SJCRH30 (cell line): ENCODE data around the gene ITCH. TPM values are rescaled to one million over a fixed set of nuclear protein-coding genes. Genes with fewer than 3 reads are reported as not detected.
A peak's percentile ranks its signal among the peaks of the same experiment; 100 is the strongest.

Experiments
- DNase-seq, 2 experiments: peaks; one replicate each; pipeline ENCODE4 v3.0.0-alpha.2; 2015 to 2020
- H3K27ac ChIP-seq: fragments of 250-450 bp; sonication (Bioruptor Pico); 2 replicates; pipeline ENCODE4 v1.5.1; 2020; ENCODE audit warnings: mild to moderate bottlenecking, moderate library complexity
- H3K27me3 ChIP-seq: fragments of 250-450 bp; sonication (Bioruptor Pico); 2 replicates; pipeline ENCODE4 v1.5.1; 2020; ENCODE audit warnings: mild to moderate bottlenecking, moderate library complexity
- H3K36me3 ChIP-seq: fragments of 250-450 bp; sonication (Bioruptor Pico); 2 replicates; pipeline ENCODE4 v1.5.1; 2020; ENCODE audit warnings: mild to moderate bottlenecking, moderate library complexity
- H3K4me1 ChIP-seq: fragments of 250-450 bp; sonication (Bioruptor Pico); 2 replicates; pipeline ENCODE4 v1.5.1; 2020; ENCODE audit warnings: mild to moderate bottlenecking, moderate library complexity
- H3K4me3 ChIP-seq: fragments of 250-450 bp; sonication (Bioruptor Pico); 2 replicates; pipeline ENCODE4 v1.5.1; 2020; ENCODE audit warnings: mild to moderate bottlenecking, moderate library complexity
- H3K9me3 ChIP-seq: fragments of 250-450 bp; sonication (Bioruptor Pico); replicated peaks from 2 replicates; pipeline ENCODE4 v1.5.1; 2020; ENCODE audit warnings: mild to moderate bottlenecking, moderate library complexity
- total RNA-seq: library from RNA; depleted of rRNA; stranded (reverse); fragments of >200 nt; shearing (Covaris generic); gene quantifications from 2 replicates; pipeline ENCODE4 v1.2.3, GENCODE V29; 2014

ITCH gene
- total RNA-seq, 1 experiment from 2014 or later = 91.1 TPM

- H3K9me3 ChIP-seq = no peaks in the 10 kb centered on the region
- H3K4me3 ChIP-seq = peak overlapping the region; percentile 33
- H3K27ac ChIP-seq = peak overlapping the region; percentile 77
Measured at GRCh38 chr20:34522969-34523871, 160.1 kb downstream of the ITCH start.

GRCh38 chr20:34524426-34524825 lies 161.4 kb downstream of the ITCH start:
- peaks cover 36% of the 10 kb centered on the region for H3K4me1 ChIP-seq
- H3K36me3 ChIP-seq = peaks cover 23% of the 10 kb centered on the region
- DNase-seq = no peak
- H3K4me3 ChIP-seq = no peak overlapping the region
- no peaks in the 10 kb centered on the region for H3K27me3 ChIP-seq
- no peaks in the 10 kb centered on the region for H3K9me3 ChIP-seq
- peak overlapping the region; percentile 77 for H3K27ac ChIP-seq

More at GRCh38 chr20:34522969-34523871, 160.1 kb downstream of the ITCH start:
- DNase-seq = peak; percentile 97 to 99
- Histone ChIP-seq H3K4me1 (peaks cover 36% of the 10 kb centered on the region), H3K36me3 (peaks cover 19% of the 10 kb centered on the region), H3K27me3 (no peaks in the 10 kb centered on the region)

GRCh38 chr20:34525342-34525708 lies 162.3 kb downstream of the ITCH start:
- no peaks in the 10 kb centered on the region for H3K27me3 ChIP-seq
- no peak for DNase-seq
- H3K27ac ChIP-seq = peak overlapping the region; percentile 65
- H3K4me1 ChIP-seq = peaks cover 36% of the 10 kb centered on the region
- no peak overlapping the region for H3K4me3 ChIP-seq
- H3K36me3 ChIP-seq = peaks cover 27% of the 10 kb centered on the region
- no peaks in the 10 kb centered on the region for H3K9me3 ChIP-seq

- H3K4me1 ChIP-seq = peaks cover 36% of the 10 kb centered on the region
- H3K9me3 ChIP-seq = no peaks in the 10 kb centered on the region
- peak; percentile 99 to 100 for DNase-seq
- H3K27ac ChIP-seq = peak overlapping the region; percentile 65
- no peaks in the 10 kb centered on the region for H3K27me3 ChIP-seq
- peaks cover 31% of the 10 kb centered on the region for H3K36me3 ChIP-seq
- H3K4me3 ChIP-seq = no peak overlapping the region
Measured at GRCh38 chr20:34525709-34526416, 162.8 kb downstream of the ITCH start.

- H3K4me3 ChIP-seq = no peak overlapping the region
- H3K4me1 ChIP-seq = peaks cover 39% of the 10 kb centered on the region
- H3K27me3 ChIP-seq = no peaks in the 10 kb centered on the region
- DNase-seq = no peak
- peak overlapping the region; percentile 65 for H3K27ac ChIP-seq
- peaks cover 35% of the 10 kb centered on the region for H3K36me3 ChIP-seq
- H3K9me3 ChIP-seq = no peaks in the 10 kb centered on the region
Measured at GRCh38 chr20:34526466-34526865, 163.4 kb downstream of the ITCH start.

GRCh38 chr20:34527016-34527415 lies 163.9 kb downstream of the ITCH start:
- Histone ChIP-seq H3K36me3 (peaks cover 40% of the 10 kb centered on the region), H3K9me3 (no peaks in the 10 kb centered on the region), H3K27ac (no peak overlapping the region; the same call in 1 of the 2 replicates), H3K4me3 (no peak overlapping the region), H3K4me1 (peaks cover 42% of the 10 kb centered on the region), H3K27me3 (no peaks in the 10 kb centered on the region)
- no peak for DNase-seq

GRCh38 chr20:34528921-34529297 lies 165.8 kb downstream of the ITCH start:
- Histone ChIP-seq H3K27ac (no peak overlapping the region), H3K4me1 (peaks cover 38% of the 10 kb centered on the region), H3K4me3 (no peak overlapping the region), H3K27me3 (no peaks in the 10 kb centered on the region), H3K36me3 (peaks cover 50% of the 10 kb centered on the region), H3K9me3 (no peaks in the 10 kb centered on the region)
- DNase-seq = no peak

GRCh38 chr20:34529742-34530141 lies 166.7 kb downstream of the ITCH start:
- Histone ChIP-seq H3K4me1 (peaks cover 29% of the 10 kb centered on the region), H3K36me3 (peaks cover 53% of the 10 kb centered on the region)

GRCh38 chr20:34530342-34530741 lies 167.3 kb downstream of the ITCH start:
- peaks cover 55% of the 10 kb centered on the region for H3K36me3 ChIP-seq
- H3K4me3 ChIP-seq = no peak overlapping the region
- no peak for DNase-seq
- H3K27me3 ChIP-seq = no peaks in the 10 kb centered on the region
- H3K27ac ChIP-seq = no peak overlapping the region
- H3K4me1 ChIP-seq = peaks cover 23% of the 10 kb centered on the region
- H3K9me3 ChIP-seq = no peaks in the 10 kb centered on the region

More at GRCh38 chr20:34529742-34530141, 166.7 kb downstream of the ITCH start:
- no peak for DNase-seq
- Histone ChIP-seq H3K27ac (no peak overlapping the region), H3K27me3 (no peaks in the 10 kb centered on the region), H3K9me3 (no peaks in the 10 kb centered on the region), H3K4me3 (no peak overlapping the region)

GRCh38 chr20:34531608-34532265 lies 168.7 kb downstream of the ITCH start:
- no peak for DNase-seq
- Histone ChIP-seq H3K9me3 (no peaks in the 10 kb centered on the region), H3K27me3 (no peaks in the 10 kb centered on the region), H3K4me3 (no peak overlapping the region), H3K36me3 (peaks cover 52% of the 10 kb centered on the region), H3K27ac (no peak overlapping the region), H3K4me1 (peaks cover 16% of the 10 kb centered on the region)

- peak; percentile 47 to 49 for DNase-seq
Measured at GRCh38 chr20:34532320-34532719, 169.2 kb downstream of the ITCH start.

GRCh38 chr20:34532756-34533155 lies 169.7 kb downstream of the ITCH start:
- no peak for DNase-seq
- Histone ChIP-seq H3K27ac (no peak overlapping the region), H3K27me3 (no peaks in the 10 kb centered on the region), H3K36me3 (peaks cover 50% of the 10 kb centered on the region), H3K4me1 (peaks cover 12% of the 10 kb centered on the region), H3K4me3 (no peak overlapping the region), H3K9me3 (no peaks in the 10 kb centered on the region)

More at GRCh38 chr20:34532320-34532719, 169.2 kb downstream of the ITCH start:
- H3K9me3 ChIP-seq = no peaks in the 10 kb centered on the region
- no peak overlapping the region for H3K4me3 ChIP-seq
- no peaks in the 10 kb centered on the region for H3K27me3 ChIP-seq
- H3K27ac ChIP-seq = no peak overlapping the region
- H3K36me3 ChIP-seq = peaks cover 52% of the 10 kb centered on the region
- H3K4me1 ChIP-seq = peaks cover 12% of the 10 kb centered on the region

- peaks cover 12% of the 10 kb centered on the region for H3K4me1 ChIP-seq
- DNase-seq = no peak
- no peaks in the 10 kb centered on the region for H3K9me3 ChIP-seq
- no peaks in the 10 kb centered on the region for H3K27me3 ChIP-seq
- H3K36me3 ChIP-seq = peaks cover 49% of the 10 kb centered on the region
- H3K4me3 ChIP-seq = no peak overlapping the region
- H3K27ac ChIP-seq = no peak overlapping the region
Measured at GRCh38 chr20:34534391-34535165, 171.5 kb downstream of the ITCH start.

GRCh38 chr20:34535301-34535840 lies 172.3 kb downstream of the ITCH start:
- H3K9me3 ChIP-seq = no peaks in the 10 kb centered on the region
- H3K27ac ChIP-seq = no peak overlapping the region
- H3K36me3 ChIP-seq = peaks cover 45% of the 10 kb centered on the region
- H3K27me3 ChIP-seq = no peaks in the 10 kb centered on the region
- DNase-seq = no peak
- no peak overlapping the region for H3K4me3 ChIP-seq
- peaks cover 12% of the 10 kb centered on the region for H3K4me1 ChIP-seq
